ENCODE results near the gene MRPS14.

Gene MRPS14

DNA sequence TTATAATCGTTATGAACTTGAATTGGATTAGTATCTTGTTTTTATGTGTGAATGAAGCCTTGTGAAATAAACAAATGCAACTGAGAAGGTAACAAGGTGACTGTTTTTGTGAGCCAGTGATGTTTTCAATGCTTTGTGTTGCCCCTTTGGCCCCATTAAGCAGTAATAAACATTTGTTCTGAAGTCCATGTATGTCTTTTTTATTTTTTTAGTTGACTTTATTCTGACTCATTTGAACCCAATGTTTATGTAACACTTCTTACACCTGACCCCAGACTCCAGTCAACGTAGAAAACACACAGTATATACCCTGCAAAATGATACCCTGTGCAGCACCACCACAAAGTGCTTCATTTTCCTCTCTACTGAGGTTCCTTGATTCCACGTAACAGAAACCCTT lies 28.1 kb downstream of the MRPS14 start:
- ChIA-PET CTCF (no interaction called here), POLR2A (no interaction called here)
- no peak for DNase-seq (ENCODE audit: extremely low spot score)
- TF ChIP-seq, protein P1, sequence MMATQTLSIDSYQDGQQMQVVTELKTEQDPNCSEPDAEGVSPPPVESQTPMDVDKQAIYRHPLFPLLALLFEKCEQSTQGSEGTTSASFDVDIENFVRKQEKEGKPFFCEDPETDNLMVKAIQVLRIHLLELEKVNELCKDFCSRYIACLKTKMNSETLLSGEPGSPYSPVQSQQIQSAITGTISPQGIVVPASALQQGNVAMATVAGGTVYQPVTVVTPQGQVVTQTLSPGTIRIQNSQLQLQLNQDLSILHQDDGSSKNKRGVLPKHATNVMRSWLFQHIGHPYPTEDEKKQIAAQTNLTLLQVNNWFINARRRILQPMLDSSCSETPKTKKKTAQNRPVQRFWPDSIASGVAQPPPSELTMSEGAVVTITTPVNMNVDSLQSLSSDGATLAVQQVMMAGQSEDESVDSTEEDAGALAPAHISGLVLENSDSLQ (IDR thresholded peaks at IDR 0.05) = no peak
- TF ChIP-seq L3MBTL2 (conservative IDR thresholded peaks at IDR 0.05) (no peak), FOXA1 (IDR thresholded peaks at IDR 0.05) (no peak), LEF1 (IDR thresholded peaks at IDR 0.05; ENCODE audit: borderline replicate concordance) (no peak), FOXM1 (IDR thresholded peaks at IDR 0.05; ENCODE audit: borderline replicate concordance) (no peak), CTBP1 (IDR thresholded peaks at IDR 0.05; ENCODE audit: borderline replicate concordance) (no peak)

DNA sequence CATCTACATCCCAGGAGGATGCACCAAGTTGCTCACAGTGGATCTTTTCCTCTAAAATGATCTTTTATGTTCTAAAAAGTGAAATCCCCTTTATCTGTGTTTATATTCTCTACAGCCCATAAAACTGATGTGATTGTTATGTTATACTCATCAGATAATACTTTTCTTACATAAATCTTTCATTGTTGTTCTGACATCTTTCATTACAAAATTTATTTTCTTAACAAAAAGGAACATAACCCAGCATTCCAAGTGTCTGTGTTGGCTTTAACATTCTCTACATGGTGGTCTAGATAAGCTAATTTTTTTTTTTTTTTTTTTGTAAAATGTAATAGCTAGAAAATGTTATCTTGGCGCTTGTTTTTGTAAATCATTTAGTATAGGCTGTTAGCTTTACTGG lies 31.8 kb downstream of the MRPS14 start:
- TF ChIP-seq TARDBP (IDR thresholded peaks at IDR 0.05) (no peak), BHLHE40 (IDR thresholded peaks at IDR 0.05; ENCODE audit: borderline replicate concordance) (no peak), HDGF (IDR thresholded peaks at IDR 0.05; ENCODE audit: borderline replicate concordance) (no peak), ARNT (IDR thresholded peaks at IDR 0.05) (no peak), ZNF384 (IDR thresholded peaks at IDR 0.05) (no peak), FOXK2 (IDR thresholded peaks at IDR 0.05) (no peak), ELF4 (IDR thresholded peaks at IDR 0.05) (no peak)
- TF ChIP-seq, protein P1 (IDR thresholded peaks at IDR 0.05) = peak; percentile 35
- CTCF ChIA-PET = interaction anchor here (0.6 kb wide), 1 partner anchor 221 kb away, joined by 3 read pairs; no protein-coding TSS in a partner anchor
- DNase-seq (ENCODE audit: extremely low spot score) = no peak
- POLR2A ChIA-PET = interaction anchor here (0.8 kb wide), 1 partner anchor 9 kb away, joined by 3 read pairs; no protein-coding TSS in a partner anchor

DNA sequence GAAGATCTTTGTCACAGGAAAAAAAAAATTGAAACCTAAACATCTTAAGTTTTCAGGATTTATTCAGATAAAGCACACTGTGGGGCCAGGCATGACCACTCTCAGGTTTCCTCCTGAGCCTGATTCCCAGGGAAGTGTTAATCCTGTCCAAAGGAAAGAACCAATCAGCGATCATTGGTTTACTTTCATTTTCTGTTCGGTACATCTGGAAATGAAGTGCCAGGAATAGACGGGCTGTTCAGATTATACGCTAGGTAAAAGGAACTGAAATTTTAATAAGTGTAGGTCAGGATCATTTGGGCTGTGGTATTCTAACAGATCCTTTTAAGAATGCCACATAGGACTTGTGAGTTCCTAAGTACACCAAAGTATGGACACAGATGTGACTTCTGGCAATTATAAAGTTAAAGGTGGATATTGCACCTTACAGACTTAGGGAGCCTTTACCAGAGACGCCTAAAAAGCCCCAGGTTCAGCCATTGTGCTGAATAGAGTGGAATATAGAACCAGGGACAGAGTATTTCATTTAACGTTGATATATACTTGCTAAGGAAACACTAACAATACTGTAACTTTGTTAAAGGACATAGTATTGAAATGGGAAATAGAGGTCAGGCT lies 32.7 kb downstream of the MRPS14 start:
- CTCF ChIA-PET = interaction anchor here (1.4 kb wide), 1 partner anchor 728 kb away, joined by 3 read pairs; no protein-coding TSS in a partner anchor
- POLR2A ChIA-PET = interaction anchor here (1.9 kb wide), 1 partner anchor 9 kb away, joined by 12 read pairs; the partner anchor contains the start of gene CACYBP
- no peak for DNase-seq (ENCODE audit: extremely low spot score)
- TF ChIP-seq TARDBP (IDR thresholded peaks at IDR 0.05) (no peak), FOXK2 (IDR thresholded peaks at IDR 0.05) (no peak), SP1 (IDR thresholded peaks at IDR 0.05) (no peak), NFRKB (IDR thresholded peaks at IDR 0.05) (no peak), ZNF384 (IDR thresholded peaks at IDR 0.05) (no peak)

DNA sequence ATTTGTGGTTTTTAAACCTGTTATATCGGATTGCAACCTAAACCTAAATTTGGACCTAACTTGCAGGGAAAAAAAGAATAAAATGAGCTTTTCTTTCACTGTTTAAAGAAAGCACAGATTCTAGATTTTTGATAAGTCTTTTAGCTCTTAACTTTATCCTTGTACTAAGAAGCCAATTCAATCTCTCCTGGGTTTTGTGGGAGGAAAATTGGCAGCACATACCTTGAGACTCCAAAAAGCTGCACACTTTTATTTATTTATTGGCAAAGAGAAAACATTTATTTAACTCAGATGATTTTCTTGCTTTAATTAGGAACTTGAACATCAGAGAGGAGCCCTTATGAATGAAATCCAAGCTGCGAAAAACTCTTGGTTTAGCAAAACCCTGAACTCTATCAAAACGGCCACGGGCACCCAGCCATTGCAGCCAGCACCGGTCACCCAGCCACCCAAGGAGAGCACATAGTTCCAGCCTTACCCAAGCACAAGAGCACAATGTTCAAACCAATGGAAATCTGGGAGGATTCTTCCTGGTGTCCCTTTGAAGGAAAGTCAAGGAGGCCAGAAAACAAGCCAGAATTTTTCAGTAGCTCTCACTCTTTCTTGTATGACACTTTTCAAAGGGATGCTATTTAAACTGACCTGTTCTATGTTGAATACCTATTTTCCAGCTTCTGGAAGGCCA lies 33.5 kb downstream of the MRPS14 start:
- CTCF ChIA-PET = interaction anchor here (0.6 to 1.4 kb wide), 2 partner anchors 728 to 1150 kb away, joined by 3 read pairs; no protein-coding TSS in a partner anchor
- POLR2A ChIA-PET = interaction anchor here (1.9 kb wide), 1 partner anchor 10 kb away, joined by 12 read pairs; the partner anchor contains the start of gene CACYBP
- TF ChIP-seq, protein P1 (IDR thresholded peaks at IDR 0.05) = no peak
- TF ChIP-seq LEF1 (IDR thresholded peaks at IDR 0.05; ENCODE audit: borderline replicate concordance) (no peak), FOXM1 (IDR thresholded peaks at IDR 0.05; ENCODE audit: borderline replicate concordance) (no peak), ARNT (IDR thresholded peaks at IDR 0.05) (no peak), SUZ12 (IDR thresholded peaks at IDR 0.05) (no peak), TARDBP (IDR thresholded peaks at IDR 0.05) (no peak), HDGF (IDR thresholded peaks at IDR 0.05; ENCODE audit: borderline replicate concordance) (no peak), SP1 (IDR thresholded peaks at IDR 0.05) (no peak), FOXA1 (IDR thresholded peaks at IDR 0.05) (no peak), FOXK2 (IDR thresholded peaks at IDR 0.05) (no peak), NFRKB (IDR thresholded peaks at IDR 0.05) (no peak), ZNF384 (IDR thresholded peaks at IDR 0.05) (no peak)
- no peak for DNase-seq (ENCODE audit: extremely low spot score)

DNA sequence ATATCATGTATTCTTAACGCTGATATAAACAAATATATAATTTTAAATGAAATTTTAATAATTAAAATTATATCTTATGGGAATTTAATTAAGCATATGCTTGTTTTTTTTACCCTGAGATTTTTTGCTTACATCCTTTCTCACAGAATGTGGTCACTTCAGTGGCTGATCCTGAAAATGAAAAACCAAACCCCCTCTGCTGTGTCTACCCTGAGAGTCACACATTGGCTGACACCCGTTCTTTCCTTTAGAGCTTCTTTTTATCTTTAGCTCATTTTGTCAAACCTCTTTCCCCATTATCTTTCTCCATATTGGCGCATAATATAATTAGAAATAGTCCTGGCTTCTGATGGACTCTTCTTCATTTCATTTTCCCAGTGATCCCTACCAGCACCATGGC lies 34.2 kb downstream of the MRPS14 start:
- ChIA-PET POLR2A (interaction anchor here (1.9 kb wide), 1 partner anchor 11 kb away, joined by 12 read pairs; the partner anchor contains the start of gene CACYBP), CTCF (interaction anchor here (0.6 to 1.4 kb wide), 2 partner anchors 727 to 1151 kb away, joined by 3 read pairs; no protein-coding TSS in a partner anchor)
- TF ChIP-seq ELF4 (IDR thresholded peaks at IDR 0.05) (no peak), ZNF384 (IDR thresholded peaks at IDR 0.05) (no peak), NFRKB (IDR thresholded peaks at IDR 0.05) (no peak), L3MBTL2 (conservative IDR thresholded peaks at IDR 0.05) (no peak), SP1 (IDR thresholded peaks at IDR 0.05) (no peak), FOXM1 (IDR thresholded peaks at IDR 0.05; ENCODE audit: borderline replicate concordance) (no peak), BHLHE40 (IDR thresholded peaks at IDR 0.05; ENCODE audit: borderline replicate concordance) (no peak), FOXK2 (IDR thresholded peaks at IDR 0.05) (no peak), ARNT (IDR thresholded peaks at IDR 0.05) (no peak), LEF1 (IDR thresholded peaks at IDR 0.05; ENCODE audit: borderline replicate concordance) (no peak), HDGF (IDR thresholded peaks at IDR 0.05; ENCODE audit: borderline replicate concordance) (no peak), CTBP1 (IDR thresholded peaks at IDR 0.05; ENCODE audit: borderline replicate concordance) (no peak), TARDBP (IDR thresholded peaks at IDR 0.05) (no peak)
- DNase-seq (ENCODE audit: extremely low spot score) = no peak

DNA sequence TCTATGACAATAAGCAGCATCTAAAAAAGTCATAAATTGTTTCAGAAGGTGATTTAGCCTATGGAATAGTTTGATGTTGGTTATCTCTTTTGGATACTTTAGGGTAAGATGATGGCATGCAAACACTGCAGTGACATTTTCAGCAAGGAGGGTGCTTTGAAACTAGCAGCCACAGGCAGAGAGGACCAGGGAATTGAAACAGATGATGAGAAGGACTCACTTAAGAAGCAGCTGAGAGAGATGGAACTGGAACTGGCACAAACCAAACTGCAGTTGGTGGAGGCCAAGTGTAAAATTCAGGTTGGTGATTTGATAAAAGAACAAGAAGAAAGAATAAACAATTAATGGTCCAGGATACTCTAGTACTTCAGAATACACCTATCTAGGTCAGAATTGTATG lies 34.7 kb downstream of the MRPS14 start:
- ChIA-PET CTCF (no interaction called here), POLR2A (interaction anchor here (1.9 kb wide), 1 partner anchor 11 kb away, joined by 12 read pairs; the partner anchor contains the start of gene CACYBP)
- DNase-seq (ENCODE audit: extremely low spot score) = no peak
- no peak for TF ChIP-seq NFRKB (IDR thresholded peaks at IDR 0.05)
- no peak for TF ChIP-seq ARNT (IDR thresholded peaks at IDR 0.05)
- TF ChIP-seq L3MBTL2 (conservative IDR thresholded peaks at IDR 0.05) = no peak
- TF ChIP-seq LEF1 (IDR thresholded peaks at IDR 0.05; ENCODE audit: borderline replicate concordance) = no peak
- no peak for TF ChIP-seq FOXK2 (IDR thresholded peaks at IDR 0.05)
- TF ChIP-seq CTBP1 (IDR thresholded peaks at IDR 0.05; ENCODE audit: borderline replicate concordance) = no peak
- TF ChIP-seq, protein P1 (IDR thresholded peaks at IDR 0.05) = no peak
- no peak for TF ChIP-seq ELF4 (IDR thresholded peaks at IDR 0.05)
- TF ChIP-seq SUZ12 (IDR thresholded peaks at IDR 0.05) = no peak
- TF ChIP-seq FOXM1 (IDR thresholded peaks at IDR 0.05; ENCODE audit: borderline replicate concordance) = no peak
- no peak for TF ChIP-seq ZNF384 (IDR thresholded peaks at IDR 0.05)
- TF ChIP-seq FOXA1 (IDR thresholded peaks at IDR 0.05) = no peak
- TF ChIP-seq TARDBP (IDR thresholded peaks at IDR 0.05) = no peak
- no peak for TF ChIP-seq HDGF (IDR thresholded peaks at IDR 0.05; ENCODE audit: borderline replicate concordance)
- TF ChIP-seq SP1 (IDR thresholded peaks at IDR 0.05) = no peak
- no peak for TF ChIP-seq BHLHE40 (IDR thresholded peaks at IDR 0.05; ENCODE audit: borderline replicate concordance)

All from HEK293T (cell line).